ENCODE measurements around the gene LMF1.

Gene LMF1

GRCh38 chr16:861446-861845 lies 109.3 kb downstream of the LMF1 start:
- TF ChIP-seq POLR2AphosphoS5 (IDR thresholded peaks at IDR 0.05; ENCODE audit: low read depth, low read length), result no peak
- TF ChIP-seq SIN3A (IDR thresholded peaks at IDR 0.05; ENCODE audit: borderline replicate concordance, insufficient read depth, low read length), result no peak
- TF ChIP-seq TAF1 (IDR thresholded peaks at IDR 0.05; ENCODE audit: borderline replicate concordance, insufficient read depth, low read length), result no peak
- no peak for TF ChIP-seq FOXP2 (optimal IDR thresholded peaks at IDR 0.05; ENCODE audit: borderline replicate concordance, extremely low read depth, extremely low read length, insufficient read depth)
- TF ChIP-seq REST (IDR thresholded peaks at IDR 0.05; ENCODE audit: insufficient read depth in 1 of 2, low read depth in 2 of 2, low read length in 2 of 2), result no peak

- no peak for TF ChIP-seq POLR2AphosphoS5 (IDR thresholded peaks at IDR 0.05; ENCODE audit: low read depth, low read length)
- TF ChIP-seq FOXP2 (optimal IDR thresholded peaks at IDR 0.05; ENCODE audit: borderline replicate concordance, extremely low read depth, extremely low read length, insufficient read depth), result no peak
- no peak for TF ChIP-seq SIN3A (IDR thresholded peaks at IDR 0.05; ENCODE audit: borderline replicate concordance, insufficient read depth, low read length)
- no peak for TF ChIP-seq TAF1 (IDR thresholded peaks at IDR 0.05; ENCODE audit: borderline replicate concordance, insufficient read depth, low read length)
- TF ChIP-seq REST (IDR thresholded peaks at IDR 0.05; ENCODE audit: insufficient read depth in 1 of 2, low read depth in 2 of 2, low read length in 2 of 2), result no peak
These were observed 109.9 kb downstream of the LMF1 start for GRCh38 chr16:860891-861290.

DNA sequence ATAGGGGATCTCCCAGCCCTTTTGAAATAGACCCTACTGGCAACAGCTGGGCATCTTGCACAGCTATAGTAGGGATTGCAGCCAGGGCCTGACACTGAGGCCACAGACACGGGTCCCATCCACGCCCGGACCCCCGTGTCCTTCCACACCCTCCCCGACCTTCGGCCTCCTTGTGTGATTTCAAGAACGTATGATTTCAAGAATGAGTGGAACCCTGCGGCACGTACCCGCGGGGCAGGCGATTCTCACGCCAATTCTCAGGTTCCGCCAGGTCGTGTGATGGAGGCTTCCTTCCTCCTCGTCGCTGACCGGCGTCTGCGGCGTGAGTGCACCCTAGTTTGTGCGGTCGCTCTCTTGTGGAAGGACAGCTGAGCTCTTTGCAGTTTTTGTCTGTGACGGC lies 114.0 kb downstream of the LMF1 start:
- no peak for TF ChIP-seq REST (IDR thresholded peaks at IDR 0.05; ENCODE audit: insufficient read depth in 1 of 2, low read depth in 2 of 2, low read length in 2 of 2)
- no peak for TF ChIP-seq FOXP2 (optimal IDR thresholded peaks at IDR 0.05; ENCODE audit: borderline replicate concordance, extremely low read depth, extremely low read length, insufficient read depth)
- no peak for TF ChIP-seq POLR2AphosphoS5 (IDR thresholded peaks at IDR 0.05; ENCODE audit: low read depth, low read length)
- TF ChIP-seq SIN3A (IDR thresholded peaks at IDR 0.05; ENCODE audit: borderline replicate concordance, insufficient read depth, low read length), result no peak
- no peak for TF ChIP-seq TAF1 (IDR thresholded peaks at IDR 0.05; ENCODE audit: borderline replicate concordance, insufficient read depth, low read length)

- TF ChIP-seq POLR2AphosphoS5 (IDR thresholded peaks at IDR 0.05; ENCODE audit: low read depth, low read length), result no peak
- no peak for TF ChIP-seq SIN3A (IDR thresholded peaks at IDR 0.05; ENCODE audit: borderline replicate concordance, insufficient read depth, low read length)
- no peak for TF ChIP-seq FOXP2 (optimal IDR thresholded peaks at IDR 0.05; ENCODE audit: borderline replicate concordance, extremely low read depth, extremely low read length, insufficient read depth)
- TF ChIP-seq TAF1 (IDR thresholded peaks at IDR 0.05; ENCODE audit: borderline replicate concordance, insufficient read depth, low read length), result no peak
- TF ChIP-seq REST (IDR thresholded peaks at IDR 0.05; ENCODE audit: insufficient read depth in 1 of 2, low read depth in 2 of 2, low read length in 2 of 2), result no peak
These were observed 114.7 kb downstream of the LMF1 start for GRCh38 chr16:856101-856500.

DNA sequence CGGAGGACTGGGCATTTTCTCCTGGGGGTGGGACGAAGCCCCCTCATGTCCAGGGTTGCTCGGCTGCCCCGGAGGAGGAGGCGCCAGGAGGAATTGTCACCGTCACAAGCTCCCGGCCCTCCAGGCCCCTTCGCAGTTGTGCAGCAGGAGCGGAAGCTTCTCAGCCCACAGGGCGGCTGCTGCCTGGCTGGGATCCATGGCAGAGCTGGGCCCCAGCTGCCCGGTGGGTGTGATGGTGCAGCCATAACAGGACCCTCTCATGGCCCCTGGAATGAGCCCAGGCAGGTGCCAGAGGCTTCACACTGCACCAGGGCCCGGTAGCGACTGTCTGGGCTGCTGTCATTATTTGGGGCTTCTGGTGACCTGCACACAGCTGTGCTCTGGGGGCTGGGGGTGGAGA lies 115.3 kb downstream of the LMF1 start:
- no peak for TF ChIP-seq REST (IDR thresholded peaks at IDR 0.05; ENCODE audit: insufficient read depth in 1 of 2, low read depth in 2 of 2, low read length in 2 of 2)
- no peak for TF ChIP-seq POLR2AphosphoS5 (IDR thresholded peaks at IDR 0.05; ENCODE audit: low read depth, low read length)
- TF ChIP-seq SIN3A (IDR thresholded peaks at IDR 0.05; ENCODE audit: borderline replicate concordance, insufficient read depth, low read length), result no peak
- TF ChIP-seq TAF1 (IDR thresholded peaks at IDR 0.05; ENCODE audit: borderline replicate concordance, insufficient read depth, low read length), result no peak
- no peak for TF ChIP-seq FOXP2 (optimal IDR thresholded peaks at IDR 0.05; ENCODE audit: borderline replicate concordance, extremely low read depth, extremely low read length, insufficient read depth)

Data from PFSK-1 (cell line).